ENCODE data around the gene TMEM61.
"Not testable (repeated sequence)": the region's sequence is repeated elsewhere in the genome, so short reads cannot be mapped to it uniquely, and the experiment has no call there.

The TMEM61 gene

GRCh38 chr1:54950369-54951163 lies 29.9 kb upstream of the TMEM61 start:
- Mint-ChIP-seq H3K4me1 (ENCODE audit: low read depth) (peaks cover 58% of the 10 kb centered on the region), H3K9me3 (no peaks in the 10 kb centered on the region), H3K4me3 (no peak overlapping the region), H3K36me3 (ENCODE audit: low read depth) (no peaks in the 10 kb centered on the region), H3K27ac (no peak overlapping the region), H3K27me3 (peaks cover 3% of the 10 kb centered on the region)
- intact Hi-C loops (cut with micrococcal nuclease): loop anchor here (1.0 kb wide), 2 partner anchors 46 to 72 kb away; no protein-coding TSS in a partner anchor

GRCh38 chr1:54951810-54952226 lies 28.6 kb upstream of the TMEM61 start:
- Mint-ChIP-seq H3K4me3 (no peak overlapping the region), H3K4me1 (ENCODE audit: low read depth) (peaks cover 48% of the 10 kb centered on the region), H3K27ac (no peak overlapping the region), H3K9me3 (no peaks in the 10 kb centered on the region), H3K36me3 (ENCODE audit: low read depth) (no peaks in the 10 kb centered on the region), H3K27me3 (peaks cover 3% of the 10 kb centered on the region)
- intact Hi-C loops (cut with micrococcal nuclease): no loop called here

- H3K4me3 Mint-ChIP-seq: no peak overlapping the region
- no peak overlapping the region for H3K27ac Mint-ChIP-seq
- H3K36me3 Mint-ChIP-seq (ENCODE audit: low read depth): no peaks in the 10 kb centered on the region
- intact Hi-C loops (cut with micrococcal nuclease): no loop called here
- H3K27me3 Mint-ChIP-seq: peaks cover 3% of the 10 kb centered on the region
- H3K4me1 Mint-ChIP-seq (ENCODE audit: low read depth): peaks cover 43% of the 10 kb centered on the region
- H3K9me3 Mint-ChIP-seq: peaks cover 12% of the 10 kb centered on the region
These were observed 27.3 kb upstream of the TMEM61 start for GRCh38 chr1:54952950-54953718.

GRCh38 chr1:54953846-54954245 lies 26.6 kb upstream of the TMEM61 start:
- H3K9me3 Mint-ChIP-seq: peaks cover 19% of the 10 kb centered on the region
- H3K4me1 Mint-ChIP-seq (ENCODE audit: low read depth): peaks cover 36% of the 10 kb centered on the region
- peaks cover 3% of the 10 kb centered on the region for H3K27me3 Mint-ChIP-seq
- H3K4me3 Mint-ChIP-seq: no peak overlapping the region
- intact Hi-C loops (cut with micrococcal nuclease): no loop called here
- H3K36me3 Mint-ChIP-seq (ENCODE audit: low read depth): no peaks in the 10 kb centered on the region
- H3K27ac Mint-ChIP-seq: no peak overlapping the region

- Mint-ChIP-seq H3K27me3 (no peaks in the 10 kb centered on the region), H3K4me3 (no peak overlapping the region), H3K36me3 (ENCODE audit: low read depth) (no peaks in the 10 kb centered on the region), H3K4me1 (ENCODE audit: low read depth) (peaks cover 24% of the 10 kb centered on the region), H3K9me3 (peaks cover 20% of the 10 kb centered on the region), H3K27ac (no peak overlapping the region)
- intact Hi-C loops (cut with micrococcal nuclease): no loop called here
These were observed 25.1 kb upstream of the TMEM61 start for GRCh38 chr1:54955359-54955758.

- Mint-ChIP-seq H3K27me3 (no peaks in the 10 kb centered on the region), H3K9me3 (peaks cover 20% of the 10 kb centered on the region), H3K4me1 (ENCODE audit: low read depth) (peaks cover 15% of the 10 kb centered on the region), H3K4me3 (no peak overlapping the region), H3K27ac (no peak overlapping the region), H3K36me3 (ENCODE audit: low read depth) (no peaks in the 10 kb centered on the region)
- intact Hi-C loops (cut with micrococcal nuclease): no loop called here
These were observed 23.7 kb upstream of the TMEM61 start for GRCh38 chr1:54956726-54957125.

- H3K9me3 Mint-ChIP-seq: peaks cover 20% of the 10 kb centered on the region
- H3K36me3 Mint-ChIP-seq (ENCODE audit: low read depth): no peaks in the 10 kb centered on the region
- no peak overlapping the region for H3K27ac Mint-ChIP-seq
- no peak overlapping the region for H3K4me3 Mint-ChIP-seq
- H3K27me3 Mint-ChIP-seq: no peaks in the 10 kb centered on the region
- H3K4me1 Mint-ChIP-seq (ENCODE audit: low read depth): peaks cover 8% of the 10 kb centered on the region
- intact Hi-C loops (cut with micrococcal nuclease): no loop called here
These were observed 21.2 kb upstream of the TMEM61 start for GRCh38 chr1:54959241-54959640.

GRCh38 chr1:54962612-54963395 lies 17.6 kb upstream of the TMEM61 start:
- H3K36me3 Mint-ChIP-seq (ENCODE audit: low read depth): no peaks in the 10 kb centered on the region
- no peak overlapping the region for H3K4me3 Mint-ChIP-seq
- H3K4me1 Mint-ChIP-seq (ENCODE audit: low read depth): peaks cover 23% of the 10 kb centered on the region
- no peaks in the 10 kb centered on the region for H3K27me3 Mint-ChIP-seq
- intact Hi-C loops (cut with micrococcal nuclease): no loop called here
- H3K27ac Mint-ChIP-seq: no peak overlapping the region
- peaks cover 12% of the 10 kb centered on the region for H3K9me3 Mint-ChIP-seq

- peaks cover 23% of the 10 kb centered on the region for H3K4me1 Mint-ChIP-seq (ENCODE audit: low read depth)
- H3K9me3 Mint-ChIP-seq; intact Hi-C loops (cut with micrococcal nuclease); H3K27me3 Mint-ChIP-seq; H3K27ac Mint-ChIP-seq; H3K4me3 Mint-ChIP-seq; H3K36me3 Mint-ChIP-seq (ENCODE audit: low read depth): not testable (repeated sequence)
These were observed 16.6 kb upstream of the TMEM61 start for GRCh38 chr1:54963829-54964228.

- peak overlapping the region; percentile 30 for H3K27ac Mint-ChIP-seq
- no peaks in the 10 kb centered on the region for H3K27me3 Mint-ChIP-seq
- intact Hi-C loops (cut with micrococcal nuclease): no loop called here
- H3K36me3 Mint-ChIP-seq (ENCODE audit: low read depth): no peaks in the 10 kb centered on the region
- no peaks in the 10 kb centered on the region for H3K9me3 Mint-ChIP-seq
- H3K4me1 Mint-ChIP-seq (ENCODE audit: low read depth): peaks cover 27% of the 10 kb centered on the region
- H3K4me3 Mint-ChIP-seq: peak overlapping the region; percentile 13
These were observed 14.6 kb upstream of the TMEM61 start for GRCh38 chr1:54965624-54966340.

- intact Hi-C loops (cut with micrococcal nuclease): no loop called here
- Mint-ChIP-seq H3K4me1 (ENCODE audit: low read depth) (peaks cover 37% of the 10 kb centered on the region), H3K36me3 (ENCODE audit: low read depth) (no peaks in the 10 kb centered on the region), H3K27me3 (peaks cover 1% of the 10 kb centered on the region), H3K9me3 (no peaks in the 10 kb centered on the region), H3K4me3 (no peak overlapping the region), H3K27ac (no peak overlapping the region)
These were observed 13.1 kb upstream of the TMEM61 start for GRCh38 chr1:54967372-54967771.

GRCh38 chr1:54968551-54968950 lies 11.9 kb upstream of the TMEM61 start:
- Mint-ChIP-seq H3K27ac (no peak overlapping the region), H3K4me3 (no peak overlapping the region), H3K27me3 (peaks cover 12% of the 10 kb centered on the region), H3K4me1 (ENCODE audit: low read depth) (peaks cover 47% of the 10 kb centered on the region), H3K36me3 (ENCODE audit: low read depth) (no peaks in the 10 kb centered on the region), H3K9me3 (no peaks in the 10 kb centered on the region)
- intact Hi-C loops (cut with micrococcal nuclease): no loop called here

- intact Hi-C loops (cut with micrococcal nuclease): no loop called here
These were observed 10.5 kb upstream of the TMEM61 start for GRCh38 chr1:54969879-54970278.

More at GRCh38 chr1:54969879-54970278, 10.5 kb upstream of the TMEM61 start:
- peaks cover 16% of the 10 kb centered on the region for H3K27me3 Mint-ChIP-seq
- H3K4me3 Mint-ChIP-seq: no peak overlapping the region
- H3K36me3 Mint-ChIP-seq (ENCODE audit: low read depth): no peaks in the 10 kb centered on the region
- H3K9me3 Mint-ChIP-seq: no peaks in the 10 kb centered on the region
- H3K27ac Mint-ChIP-seq: no peak overlapping the region
- peaks cover 48% of the 10 kb centered on the region for H3K4me1 Mint-ChIP-seq (ENCODE audit: low read depth)

Measured in dendritic cell treated with granulocyte-macrophage colony-stimulating factor and Interleukin-4, amounts not matched to agents 40 ng/mL and 50 ng/mL, for 4 days (primary cell).